Thyroid gland (tissue), 4 donors: ENCODE results near the gene GALNT9.

Source experiments
- POLR2A ChIP-seq, 2 donors: fragments of 450-650 bp; IDR thresholded peaks; one replicate each; pipeline ENCODE4 v1.6.1; 2017; ENCODE audit warnings: antibody characterized with exemption in 2 of 2, mild to moderate bottlenecking in 2 of 2, moderate library complexity in 1 of 2
- TF ChIP-seq, protein P1 (sequence below), 6 experiments: fragments of 200-600 bp in 3 of 6; fragments of 450-650 bp in 3 of 6; sonication (generic) in 3 of 6; IDR thresholded peaks; one replicate each; pipeline ENCODE4 v1.5.1; 2016 to 2019; ENCODE audit warnings: antibody characterized with exemption in 6 of 6, mild to moderate bottlenecking in 2 of 6, inconsistent platforms in 1 of 6, moderate library complexity in 1 of 6

DNA sequence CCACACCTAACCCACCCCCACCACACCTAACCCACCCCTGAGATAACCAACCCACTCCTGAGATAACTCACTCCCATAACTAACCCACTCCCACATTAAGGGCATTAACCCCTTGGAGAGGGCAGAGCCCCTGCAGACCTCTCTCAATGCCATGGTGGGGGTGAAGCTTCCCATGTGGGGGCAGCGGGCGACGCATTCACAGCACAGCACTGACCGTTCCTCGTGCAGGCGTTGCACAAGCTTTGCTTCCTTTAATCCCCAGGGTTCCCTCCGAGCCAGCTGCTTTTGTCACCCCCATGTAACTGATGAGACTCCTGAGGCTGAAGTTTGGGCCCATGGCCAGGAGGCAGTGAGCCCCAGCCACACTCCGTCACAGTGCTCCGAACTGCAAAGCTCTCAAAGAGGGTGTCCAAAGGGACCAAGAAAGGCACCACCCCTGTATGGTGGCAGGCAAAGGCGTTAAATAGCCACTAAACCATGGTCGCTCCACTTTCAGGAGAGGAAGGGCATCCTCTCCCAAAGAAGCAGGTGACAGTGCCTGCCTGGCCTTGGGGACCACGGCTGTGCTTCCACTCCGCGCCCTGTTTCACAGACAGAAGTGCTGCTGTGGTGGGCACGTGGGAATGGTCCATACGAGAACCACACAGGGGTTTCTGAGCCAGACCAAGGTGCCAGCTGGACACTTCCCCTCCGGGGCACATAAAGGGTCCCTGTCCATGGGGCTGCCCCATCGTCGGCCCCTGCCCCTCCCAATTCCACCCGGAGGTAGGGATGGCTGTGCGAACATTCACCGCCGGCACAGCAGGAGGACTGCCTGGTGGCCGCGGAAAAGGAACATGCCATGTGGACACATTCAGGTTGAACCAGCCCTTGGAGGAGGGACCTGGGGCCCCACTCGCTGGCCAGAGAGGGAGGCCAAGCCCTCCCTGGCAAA, 28.3 kb downstream of the GALNT9 start:
- TF ChIP-seq POLR2A (IDR thresholded peaks at IDR 0.05) = no peak
- TF ChIP-seq, protein P1, sequence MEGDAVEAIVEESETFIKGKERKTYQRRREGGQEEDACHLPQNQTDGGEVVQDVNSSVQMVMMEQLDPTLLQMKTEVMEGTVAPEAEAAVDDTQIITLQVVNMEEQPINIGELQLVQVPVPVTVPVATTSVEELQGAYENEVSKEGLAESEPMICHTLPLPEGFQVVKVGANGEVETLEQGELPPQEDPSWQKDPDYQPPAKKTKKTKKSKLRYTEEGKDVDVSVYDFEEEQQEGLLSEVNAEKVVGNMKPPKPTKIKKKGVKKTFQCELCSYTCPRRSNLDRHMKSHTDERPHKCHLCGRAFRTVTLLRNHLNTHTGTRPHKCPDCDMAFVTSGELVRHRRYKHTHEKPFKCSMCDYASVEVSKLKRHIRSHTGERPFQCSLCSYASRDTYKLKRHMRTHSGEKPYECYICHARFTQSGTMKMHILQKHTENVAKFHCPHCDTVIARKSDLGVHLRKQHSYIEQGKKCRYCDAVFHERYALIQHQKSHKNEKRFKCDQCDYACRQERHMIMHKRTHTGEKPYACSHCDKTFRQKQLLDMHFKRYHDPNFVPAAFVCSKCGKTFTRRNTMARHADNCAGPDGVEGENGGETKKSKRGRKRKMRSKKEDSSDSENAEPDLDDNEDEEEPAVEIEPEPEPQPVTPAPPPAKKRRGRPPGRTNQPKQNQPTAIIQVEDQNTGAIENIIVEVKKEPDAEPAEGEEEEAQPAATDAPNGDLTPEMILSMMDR (IDR thresholded peaks at IDR 0.05) = no peak
